ENCODE measurements around the gene UCP2.

DNA sequence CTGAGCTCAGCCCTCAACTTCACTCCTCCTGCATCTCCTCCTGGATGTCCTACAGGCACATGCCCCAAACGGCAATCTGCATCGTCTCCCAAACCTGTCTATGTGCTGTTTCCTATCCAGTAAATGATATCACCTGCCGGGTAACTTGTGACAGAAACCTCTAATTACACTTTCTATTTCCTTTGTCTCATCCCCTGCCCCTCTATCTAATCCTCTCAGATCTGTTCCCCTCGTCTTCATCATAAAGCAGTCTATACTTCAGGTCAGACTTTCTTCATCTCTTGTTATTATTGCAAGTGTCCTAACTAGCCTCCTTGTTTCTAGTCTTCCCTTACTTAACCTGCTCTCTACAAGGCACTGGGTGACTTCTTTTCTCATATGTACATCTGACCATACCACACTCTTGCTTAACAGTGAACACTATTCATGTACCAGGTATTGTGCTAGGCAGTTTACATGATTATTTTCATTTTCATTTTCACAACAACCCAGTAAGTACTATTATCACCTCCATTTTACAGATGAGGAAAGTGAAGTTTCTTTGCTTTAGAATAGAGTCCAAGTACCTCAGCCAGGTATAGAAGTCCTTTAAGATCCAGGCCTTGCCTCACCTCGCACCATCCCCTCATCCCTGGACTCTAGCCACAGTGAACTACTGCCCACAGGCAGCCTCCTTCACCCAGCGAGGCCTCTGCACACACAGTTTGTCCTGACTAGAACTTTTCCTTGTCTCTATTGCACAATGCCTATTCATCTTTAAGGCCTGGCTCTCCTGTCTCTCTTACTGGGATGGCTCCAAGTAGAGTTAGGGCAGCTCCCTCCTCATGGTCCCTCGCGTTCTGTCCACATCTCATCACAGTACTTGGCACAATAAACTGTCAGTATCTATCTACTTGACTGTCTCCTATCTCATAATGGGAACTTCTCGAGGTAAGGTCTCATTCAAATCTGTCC is 48.4 kb upstream of the UCP2 start:
- TF ChIP-seq, protein P1, sequence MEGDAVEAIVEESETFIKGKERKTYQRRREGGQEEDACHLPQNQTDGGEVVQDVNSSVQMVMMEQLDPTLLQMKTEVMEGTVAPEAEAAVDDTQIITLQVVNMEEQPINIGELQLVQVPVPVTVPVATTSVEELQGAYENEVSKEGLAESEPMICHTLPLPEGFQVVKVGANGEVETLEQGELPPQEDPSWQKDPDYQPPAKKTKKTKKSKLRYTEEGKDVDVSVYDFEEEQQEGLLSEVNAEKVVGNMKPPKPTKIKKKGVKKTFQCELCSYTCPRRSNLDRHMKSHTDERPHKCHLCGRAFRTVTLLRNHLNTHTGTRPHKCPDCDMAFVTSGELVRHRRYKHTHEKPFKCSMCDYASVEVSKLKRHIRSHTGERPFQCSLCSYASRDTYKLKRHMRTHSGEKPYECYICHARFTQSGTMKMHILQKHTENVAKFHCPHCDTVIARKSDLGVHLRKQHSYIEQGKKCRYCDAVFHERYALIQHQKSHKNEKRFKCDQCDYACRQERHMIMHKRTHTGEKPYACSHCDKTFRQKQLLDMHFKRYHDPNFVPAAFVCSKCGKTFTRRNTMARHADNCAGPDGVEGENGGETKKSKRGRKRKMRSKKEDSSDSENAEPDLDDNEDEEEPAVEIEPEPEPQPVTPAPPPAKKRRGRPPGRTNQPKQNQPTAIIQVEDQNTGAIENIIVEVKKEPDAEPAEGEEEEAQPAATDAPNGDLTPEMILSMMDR (IDR thresholded peaks at IDR 0.05), result no peak
- TF ChIP-seq POLR2A (IDR thresholded peaks at IDR 0.05) (no peak), EP300 (IDR thresholded peaks at IDR 0.05; ENCODE audit: low read depth) (no peak), POLR2AphosphoS5 (IDR thresholded peaks at IDR 0.05) (no peak)

Data from transverse colon (tissue), 4 donors.